ENCODE results near the gene ZNF582.
"Not testable (repeated sequence)": the region's sequence is repeated elsewhere in the genome, so short reads cannot be mapped to it uniquely, and the experiment has no call there.

The ZNF582 gene

DNA sequence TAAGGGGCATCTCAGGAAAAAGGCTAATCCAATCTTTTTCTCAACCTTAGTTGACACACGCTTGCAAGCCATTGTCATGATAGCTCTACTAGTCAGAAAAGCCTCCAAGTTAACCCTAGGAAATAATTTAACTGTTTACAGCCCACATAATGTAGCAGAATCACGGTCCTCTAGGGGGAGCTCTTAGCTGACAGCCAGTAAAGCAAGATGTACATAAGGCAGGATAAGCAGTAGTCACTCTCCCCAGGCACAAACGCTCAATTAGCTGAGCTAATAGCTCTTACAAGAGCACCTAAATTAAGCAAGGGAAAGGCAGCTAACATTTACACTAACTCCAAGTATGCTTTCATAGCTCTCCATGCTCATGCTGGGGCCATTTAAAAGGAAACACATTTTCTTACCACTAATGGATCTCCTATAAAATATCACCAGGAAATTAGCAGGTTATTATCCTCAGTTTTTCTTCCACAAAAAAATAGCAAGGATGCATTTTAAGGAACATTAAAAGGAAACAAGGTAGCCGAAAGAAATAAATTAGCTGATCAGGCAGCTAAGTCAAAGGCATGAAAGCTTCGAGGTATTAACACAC lies 45.0 kb downstream of the ZNF582 start:
- no peaks in the 10 kb centered on the region for H3K36me3 ChIP-seq (ENCODE audit: insufficient read depth, low read depth, low read length)
- peak overlapping the region; percentile 45; the same call in 1 of the 2 replicates for H3K9ac ChIP-seq (ENCODE audit: low read depth, low read length)
- no peak overlapping the region; the same call in 1 of the 2 replicates for H3K4me3 ChIP-seq (ENCODE audit: low read length)
- no peak overlapping the region for H3K27ac ChIP-seq (ENCODE audit: low read length)
- H3K9me3 ChIP-seq (ENCODE audit: insufficient read depth, low read depth, low read length), result peaks cover 6% of the 10 kb centered on the region
- no peaks in the 10 kb centered on the region for H3K27me3 ChIP-seq (ENCODE audit: insufficient read depth, low read length)
- H3K4me1 ChIP-seq (ENCODE audit: insufficient read depth, low read length), result peaks cover 4% of the 10 kb centered on the region; the same call in 1 of the 2 replicates

DNA sequence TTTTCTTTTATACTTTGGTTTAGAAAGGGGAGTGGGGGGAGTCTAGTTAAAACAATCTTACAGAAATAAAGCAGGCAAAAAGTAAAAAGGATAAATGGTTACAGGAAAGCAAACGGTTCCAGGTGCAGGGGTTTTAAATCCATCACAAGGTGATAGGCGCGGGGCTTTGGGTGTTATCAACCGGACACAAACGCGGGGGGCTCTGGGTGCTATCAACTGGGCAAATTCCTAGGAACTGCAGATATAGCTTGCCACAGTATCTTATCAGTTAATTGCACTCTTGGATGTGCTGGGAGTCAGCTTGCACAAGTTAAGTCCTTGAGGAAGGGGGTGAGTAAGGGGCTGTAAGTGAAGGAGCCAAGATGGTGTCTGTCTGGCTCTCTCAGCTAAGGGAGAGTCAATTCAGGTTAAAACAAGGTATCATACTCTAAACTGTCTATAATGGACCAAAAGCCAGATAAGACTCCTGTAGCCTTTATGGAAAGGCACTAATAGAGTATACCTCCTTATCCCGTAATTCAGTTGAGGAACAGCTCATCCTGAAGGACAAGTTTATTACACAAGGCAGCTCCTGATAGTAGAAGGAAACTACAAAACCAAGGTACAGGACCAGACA lies 46.1 kb downstream of the ZNF582 start:
- no peak overlapping the region for H3K4me3 ChIP-seq (ENCODE audit: low read length)
- H3K9me3 ChIP-seq (ENCODE audit: insufficient read depth, low read depth, low read length), result peaks cover 18% of the 10 kb centered on the region
- H3K27ac ChIP-seq (ENCODE audit: low read length), result no peak overlapping the region
- H3K27me3 ChIP-seq (ENCODE audit: insufficient read depth, low read length), result no peaks in the 10 kb centered on the region
- peaks cover 4% of the 10 kb centered on the region; the same call in 1 of the 2 replicates for H3K4me1 ChIP-seq (ENCODE audit: insufficient read depth, low read length)
- no peak overlapping the region for H3K9ac ChIP-seq (ENCODE audit: low read depth, low read length)
- no peaks in the 10 kb centered on the region for H3K36me3 ChIP-seq (ENCODE audit: insufficient read depth, low read depth, low read length)

DNA sequence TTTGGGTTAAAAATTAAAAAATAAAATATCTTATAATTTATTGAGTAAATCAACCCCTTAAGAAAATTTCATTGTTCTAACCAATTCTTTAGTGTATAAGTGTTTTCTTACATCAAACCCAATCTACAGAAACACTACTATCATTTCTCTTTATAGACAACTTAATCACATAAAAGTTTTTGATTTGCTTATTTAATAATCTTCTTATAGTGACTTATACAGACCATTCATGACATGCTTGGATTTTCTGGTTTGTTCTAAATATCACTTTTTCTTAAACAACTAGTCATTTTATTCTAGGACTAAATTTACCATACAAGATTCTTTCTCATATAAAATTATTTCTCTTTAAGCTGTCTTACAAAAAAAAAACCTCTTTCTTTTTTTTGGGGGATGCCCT lies 51.4 kb downstream of the ZNF582 start:
- H3K4me3 ChIP-seq (ENCODE audit: low read length), result no peak overlapping the region

DNA sequence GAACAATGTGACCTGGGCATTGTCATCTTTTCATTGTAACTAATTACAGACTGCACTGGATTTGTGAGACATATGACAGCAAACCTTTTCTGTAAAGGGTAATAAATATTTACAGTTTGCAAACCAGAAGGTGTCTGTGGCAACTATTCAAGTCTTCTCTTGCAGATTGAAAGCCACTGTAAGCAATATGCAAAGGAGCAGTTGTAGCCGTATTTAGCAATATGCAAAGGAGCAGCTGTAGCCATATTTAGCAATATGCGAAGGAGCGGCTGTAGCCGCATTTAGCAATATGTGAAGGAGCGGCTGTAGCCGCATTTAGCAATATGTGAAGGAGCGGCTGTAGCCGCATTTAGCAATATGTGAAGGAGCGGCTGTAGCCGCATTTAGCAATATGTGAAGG lies 54.3 kb downstream of the ZNF582 start:
- not testable (repeated sequence) for H3K9ac ChIP-seq (ENCODE audit: low read depth, low read length); H3K27ac ChIP-seq (ENCODE audit: low read length); H3K4me1 ChIP-seq (ENCODE audit: insufficient read depth, low read length); H3K4me3 ChIP-seq (ENCODE audit: low read length); H3K36me3 ChIP-seq (ENCODE audit: insufficient read depth, low read depth, low read length); H3K27me3 ChIP-seq (ENCODE audit: insufficient read depth, low read length)
- peaks cover 67% of the 10 kb centered on the region for H3K9me3 ChIP-seq (ENCODE audit: insufficient read depth, low read depth, low read length)

More for the DNA sequence above, 51.4 kb downstream of the ZNF582 start:
- no peak overlapping the region for H3K27ac ChIP-seq (ENCODE audit: low read length)
- H3K36me3 ChIP-seq (ENCODE audit: insufficient read depth, low read depth, low read length), result no peaks in the 10 kb centered on the region
- no peaks in the 10 kb centered on the region for H3K27me3 ChIP-seq (ENCODE audit: insufficient read depth, low read length)
- peaks cover 58% of the 10 kb centered on the region for H3K9me3 ChIP-seq (ENCODE audit: insufficient read depth, low read depth, low read length)
- H3K9ac ChIP-seq (ENCODE audit: low read depth, low read length), result no peak overlapping the region
- H3K4me1 ChIP-seq (ENCODE audit: insufficient read depth, low read length), result no peaks in the 10 kb centered on the region

DNA sequence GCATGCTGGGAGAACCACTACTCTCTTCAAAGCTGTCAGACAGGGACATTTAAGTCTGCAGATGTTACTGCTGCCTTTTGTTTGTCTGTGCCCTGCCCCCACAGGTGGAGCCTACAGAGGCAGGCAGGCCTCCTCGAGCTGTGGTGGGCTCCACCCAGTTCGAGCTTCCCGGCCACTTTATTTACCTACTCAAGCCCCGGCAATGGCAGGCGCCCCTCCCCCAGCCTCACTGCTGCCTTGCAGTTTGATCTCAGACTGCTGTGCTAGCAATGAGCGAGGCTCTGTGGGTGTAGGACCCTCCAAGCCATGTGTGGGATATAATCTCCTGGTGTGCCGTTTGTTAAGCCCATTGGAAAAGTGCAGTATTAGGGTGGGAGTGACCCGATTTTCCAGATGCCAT lies 56.3 kb downstream of the ZNF582 start:
- not testable (repeated sequence) for H3K4me3 ChIP-seq (ENCODE audit: low read length); H3K9ac ChIP-seq (ENCODE audit: low read depth, low read length); H3K36me3 ChIP-seq (ENCODE audit: insufficient read depth, low read depth, low read length); H3K27me3 ChIP-seq (ENCODE audit: insufficient read depth, low read length); H3K27ac ChIP-seq (ENCODE audit: low read length); H3K4me1 ChIP-seq (ENCODE audit: insufficient read depth, low read length)
- H3K9me3 ChIP-seq (ENCODE audit: insufficient read depth, low read depth, low read length), result peaks cover 59% of the 10 kb centered on the region

DNA sequence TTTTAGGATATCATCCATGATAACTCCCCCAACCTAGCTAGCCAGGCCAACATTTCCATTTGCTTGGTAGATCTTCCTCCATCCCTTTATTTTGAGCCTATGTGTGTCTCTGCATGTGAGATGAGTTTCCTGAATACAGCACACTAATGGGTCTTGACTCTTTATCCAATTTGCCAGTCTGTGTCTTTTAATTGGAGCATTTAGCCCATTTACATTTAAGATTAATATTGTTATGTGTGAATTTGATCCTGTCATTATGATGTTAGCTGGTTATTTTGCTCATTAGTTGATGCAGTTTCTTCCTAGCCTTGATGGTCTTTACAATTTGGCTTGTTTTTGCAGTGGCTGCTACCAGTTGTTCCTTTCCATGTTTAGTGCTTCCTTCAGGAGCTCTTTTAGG lies 58.0 kb downstream of the ZNF582 start:
- not testable (repeated sequence) for H3K27me3 ChIP-seq (ENCODE audit: insufficient read depth, low read length); H3K27ac ChIP-seq (ENCODE audit: low read length); H3K9ac ChIP-seq (ENCODE audit: low read depth, low read length); H3K36me3 ChIP-seq (ENCODE audit: insufficient read depth, low read depth, low read length); H3K4me1 ChIP-seq (ENCODE audit: insufficient read depth, low read length); H3K4me3 ChIP-seq (ENCODE audit: low read length)
- peaks cover 49% of the 10 kb centered on the region for H3K9me3 ChIP-seq (ENCODE audit: insufficient read depth, low read depth, low read length)

DNA sequence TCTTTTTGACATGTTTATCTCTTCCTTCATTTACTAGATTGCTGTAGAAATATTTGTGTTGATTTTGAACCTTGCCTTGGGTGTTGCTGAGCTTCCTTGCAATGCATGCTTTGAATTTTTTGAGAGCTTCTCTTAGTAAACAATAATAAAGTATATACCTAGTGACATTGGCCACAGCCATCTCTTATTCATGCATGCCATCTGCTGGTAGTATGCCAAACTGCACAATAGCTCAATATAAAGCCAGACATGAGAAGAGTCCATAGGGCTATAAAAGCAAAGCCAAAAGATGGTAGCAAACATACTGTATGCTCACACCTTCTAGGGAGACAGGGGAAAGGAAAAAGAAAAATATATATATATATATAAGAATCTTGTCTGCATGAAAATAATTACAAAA lies 59.8 kb downstream of the ZNF582 start:
- H3K9me3 ChIP-seq (ENCODE audit: insufficient read depth, low read depth, low read length), result peaks cover 35% of the 10 kb centered on the region
- no peaks in the 10 kb centered on the region for H3K4me1 ChIP-seq (ENCODE audit: insufficient read depth, low read length)
- no peak overlapping the region for H3K9ac ChIP-seq (ENCODE audit: low read depth, low read length)
- no peaks in the 10 kb centered on the region for H3K27me3 ChIP-seq (ENCODE audit: insufficient read depth, low read length)
- no peaks in the 10 kb centered on the region for H3K36me3 ChIP-seq (ENCODE audit: insufficient read depth, low read depth, low read length)
- H3K27ac ChIP-seq (ENCODE audit: low read length), result no peak overlapping the region
- H3K4me3 ChIP-seq (ENCODE audit: low read length), result no peak overlapping the region

Measured in iPS-20b (cell line).